GM12873 (cell line): ENCODE data around the gene CAPN3.

Source experiments
- TF ChIP-seq, protein P1 (sequence below): IDR thresholded peaks from 2 replicates; pipeline ENCODE4 v1.5.1; 2012; ENCODE audit warnings: low read depth, mild to moderate bottlenecking, moderate library complexity, low read length, control low read depth; ENCODE audit not compliant: insufficient read depth; ENCODE audit errors: missing control alignments

The CAPN3 gene

DNA sequence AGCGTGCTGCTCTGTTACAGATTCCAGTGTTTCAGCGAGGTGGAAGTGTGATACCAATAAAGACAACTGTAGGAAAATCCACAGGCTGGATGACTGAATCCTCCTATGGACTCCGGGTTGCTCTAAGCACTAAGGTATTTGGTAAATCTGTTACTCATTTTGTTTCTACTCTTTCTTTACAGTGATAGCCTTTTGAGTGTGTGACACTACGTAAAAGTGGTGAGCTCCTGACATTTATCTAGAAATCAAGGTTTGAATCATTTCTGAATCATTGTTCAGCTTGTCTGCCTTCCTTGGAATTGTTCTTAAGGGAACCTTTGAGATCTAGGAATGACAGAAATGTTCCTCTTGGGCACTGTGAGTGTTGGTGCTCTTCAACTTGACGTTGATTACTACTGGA, 11.2 kb upstream of the CAPN3 start:
- TF ChIP-seq, protein P1, sequence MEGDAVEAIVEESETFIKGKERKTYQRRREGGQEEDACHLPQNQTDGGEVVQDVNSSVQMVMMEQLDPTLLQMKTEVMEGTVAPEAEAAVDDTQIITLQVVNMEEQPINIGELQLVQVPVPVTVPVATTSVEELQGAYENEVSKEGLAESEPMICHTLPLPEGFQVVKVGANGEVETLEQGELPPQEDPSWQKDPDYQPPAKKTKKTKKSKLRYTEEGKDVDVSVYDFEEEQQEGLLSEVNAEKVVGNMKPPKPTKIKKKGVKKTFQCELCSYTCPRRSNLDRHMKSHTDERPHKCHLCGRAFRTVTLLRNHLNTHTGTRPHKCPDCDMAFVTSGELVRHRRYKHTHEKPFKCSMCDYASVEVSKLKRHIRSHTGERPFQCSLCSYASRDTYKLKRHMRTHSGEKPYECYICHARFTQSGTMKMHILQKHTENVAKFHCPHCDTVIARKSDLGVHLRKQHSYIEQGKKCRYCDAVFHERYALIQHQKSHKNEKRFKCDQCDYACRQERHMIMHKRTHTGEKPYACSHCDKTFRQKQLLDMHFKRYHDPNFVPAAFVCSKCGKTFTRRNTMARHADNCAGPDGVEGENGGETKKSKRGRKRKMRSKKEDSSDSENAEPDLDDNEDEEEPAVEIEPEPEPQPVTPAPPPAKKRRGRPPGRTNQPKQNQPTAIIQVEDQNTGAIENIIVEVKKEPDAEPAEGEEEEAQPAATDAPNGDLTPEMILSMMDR, result no peak

DNA sequence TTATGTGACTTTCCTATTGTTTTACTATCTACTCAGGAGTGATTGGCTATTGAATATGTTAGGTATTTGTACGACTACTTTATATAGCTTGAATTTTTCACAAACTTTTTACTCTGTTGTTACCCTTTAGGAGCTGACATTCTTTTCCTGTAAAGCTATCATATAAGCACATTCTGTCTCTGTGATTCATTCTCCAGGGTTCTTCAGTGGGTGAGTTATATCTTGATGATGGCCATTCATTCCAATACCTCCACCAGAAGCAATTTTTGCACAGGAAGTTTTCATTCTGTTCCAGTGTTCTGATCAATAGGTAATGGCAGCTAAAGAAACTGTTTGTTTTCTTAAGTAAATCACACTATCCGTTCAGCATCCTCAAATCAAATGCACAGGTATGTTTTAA, 10.1 kb upstream of the CAPN3 start:
- TF ChIP-seq, protein P1, result no peak

DNA sequence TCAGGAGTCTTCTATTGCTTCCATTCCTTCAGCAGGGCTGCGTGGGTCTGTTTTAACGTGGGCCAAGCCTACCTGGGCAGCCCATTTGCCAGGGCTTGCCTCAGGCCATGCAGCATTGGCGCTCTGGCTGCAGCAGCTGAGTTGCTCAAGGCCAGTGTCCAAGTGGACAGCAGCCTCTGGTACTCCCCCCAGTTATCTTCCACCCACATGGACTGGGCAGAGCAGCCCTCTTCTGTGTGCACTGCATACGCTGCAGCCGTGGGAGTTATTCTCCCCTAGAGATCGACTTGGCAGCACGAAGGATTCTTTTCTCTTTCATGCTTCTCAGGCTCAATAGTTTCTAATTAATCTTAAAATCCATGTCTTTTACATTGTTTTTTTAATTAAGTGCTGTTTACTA, 6.9 kb upstream of the CAPN3 start:
- TF ChIP-seq, protein P1, result no peak

DNA sequence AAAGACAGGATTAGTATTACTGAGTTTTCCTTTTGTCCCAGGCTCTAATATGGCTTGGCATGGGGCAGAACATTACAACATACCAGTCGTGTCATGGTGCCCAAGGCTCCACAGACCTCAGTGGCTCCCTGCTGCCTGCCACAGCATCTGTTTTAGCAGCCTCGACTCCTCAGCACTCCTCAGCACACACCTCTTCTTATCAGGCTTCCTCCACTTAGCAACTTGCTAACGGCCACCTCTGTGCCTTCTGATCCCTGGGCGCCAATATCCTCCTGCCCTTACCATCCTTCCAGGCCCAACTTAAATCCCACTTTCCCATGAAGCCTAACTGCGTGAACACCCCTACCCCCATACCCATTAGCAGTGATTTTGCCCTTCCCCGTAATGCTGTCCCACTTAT, 6.2 kb upstream of the CAPN3 start:
- TF ChIP-seq, protein P1, result no peak

DNA sequence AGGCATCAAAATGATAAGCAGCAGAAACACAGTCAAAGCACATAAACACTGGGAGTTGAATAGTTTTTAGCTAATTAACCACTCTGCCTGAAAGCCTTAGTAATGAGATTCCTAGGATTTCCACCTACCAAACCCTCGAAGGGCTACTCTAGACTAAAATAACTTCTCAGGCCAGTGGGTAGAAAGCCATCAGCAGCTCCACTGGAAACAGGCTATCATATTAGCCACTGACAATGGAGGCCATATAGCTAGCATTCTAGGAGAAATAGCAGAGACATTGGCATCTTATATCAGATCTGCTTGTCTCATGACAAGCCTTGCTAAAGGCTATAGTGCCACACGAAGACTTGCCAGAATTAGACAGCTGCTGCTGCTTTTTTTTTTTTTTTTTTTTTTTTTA, 4.5 kb upstream of the CAPN3 start:
- TF ChIP-seq, protein P1, result no peak

DNA sequence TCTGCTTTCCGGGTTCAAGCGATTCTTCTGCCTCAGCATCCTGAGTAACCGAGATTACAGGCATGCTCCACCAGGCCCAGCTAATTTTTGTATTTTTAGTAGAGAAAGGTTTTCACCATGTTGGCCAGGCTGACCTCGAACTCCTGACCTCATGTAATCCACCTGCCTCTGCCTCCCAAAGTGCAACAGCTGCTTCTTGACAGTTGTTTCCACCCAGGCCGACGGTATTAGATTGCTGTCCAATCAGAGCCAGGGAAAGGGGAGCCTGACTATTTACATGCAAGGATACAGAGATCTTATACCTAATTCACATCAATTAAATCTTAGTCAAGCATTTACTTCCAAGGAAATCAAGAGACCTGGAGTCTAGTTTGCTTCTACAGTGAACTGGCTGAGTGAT, 4.0 kb upstream of the CAPN3 start:
- TF ChIP-seq, protein P1, result no peak

DNA sequence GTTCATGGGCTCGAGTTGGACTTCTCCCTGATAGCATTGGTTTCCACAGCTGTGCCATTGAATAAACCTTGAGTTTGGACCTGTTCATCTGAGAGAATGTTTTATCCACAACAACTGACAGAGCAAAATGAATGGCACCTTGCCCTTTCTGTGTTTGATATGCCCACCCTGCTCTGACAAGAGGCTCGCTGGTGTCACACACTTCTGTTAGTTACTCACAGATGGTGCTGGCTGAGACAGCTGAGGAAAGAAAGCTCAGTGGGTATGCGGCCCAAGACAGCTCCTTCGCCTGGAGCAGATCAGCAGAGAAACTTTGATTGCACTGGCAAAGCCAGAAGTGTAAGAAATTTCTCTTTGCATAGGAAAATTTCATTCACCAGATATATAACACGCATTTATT, 2.5 kb upstream of the CAPN3 start:
- TF ChIP-seq, protein P1, result no peak

DNA sequence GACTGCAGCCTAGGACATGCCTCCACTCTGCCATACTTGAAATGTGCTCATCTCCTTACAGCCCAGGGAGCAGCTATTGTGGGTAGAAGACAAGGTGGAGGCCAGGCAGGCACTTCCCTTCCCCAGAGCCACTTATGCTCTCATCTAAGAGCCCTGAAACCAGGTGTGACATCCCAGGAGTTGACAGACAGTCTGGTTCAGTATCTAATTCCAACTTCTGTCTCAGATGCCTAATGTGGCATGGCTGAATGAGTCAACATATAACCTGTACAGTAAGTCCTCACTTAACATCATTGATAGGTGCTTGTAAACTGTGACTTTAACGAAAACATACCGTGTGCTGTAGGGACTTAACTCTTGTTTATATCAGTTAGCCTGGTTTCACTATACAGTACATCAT, 1.2 kb upstream of the CAPN3 start:
- TF ChIP-seq, protein P1, result no peak
